GM12864 (cell line): ENCODE results near the gene ZFHX3.

ENCODE experiments used
- DNase-seq: peaks from one replicate; pipeline ENCODE4 v3.0.0-alpha.2; 2011; ENCODE audit warnings: low read depth
- H3K4me3 ChIP-seq: 2 replicates; pipeline ENCODE4 v1.5.1; 2011; ENCODE audit warnings: mild to moderate bottlenecking, low read depth, low read length, control low read depth
- TF ChIP-seq, protein P1 (sequence below): IDR thresholded peaks from 2 replicates; pipeline ENCODE4 v1.5.1; 2011; ENCODE audit warnings: low read depth, mild to moderate bottlenecking, moderate library complexity, low read length, control low read depth, inconsistent platforms; ENCODE audit errors: missing control alignments

The ZFHX3 gene

GRCh38 chr16:72833969-72834368 lies 214.0 kb downstream of the ZFHX3 start:
- no peak for DNase-seq
- no peak overlapping the region for H3K4me3 ChIP-seq
- TF ChIP-seq, protein P1, sequence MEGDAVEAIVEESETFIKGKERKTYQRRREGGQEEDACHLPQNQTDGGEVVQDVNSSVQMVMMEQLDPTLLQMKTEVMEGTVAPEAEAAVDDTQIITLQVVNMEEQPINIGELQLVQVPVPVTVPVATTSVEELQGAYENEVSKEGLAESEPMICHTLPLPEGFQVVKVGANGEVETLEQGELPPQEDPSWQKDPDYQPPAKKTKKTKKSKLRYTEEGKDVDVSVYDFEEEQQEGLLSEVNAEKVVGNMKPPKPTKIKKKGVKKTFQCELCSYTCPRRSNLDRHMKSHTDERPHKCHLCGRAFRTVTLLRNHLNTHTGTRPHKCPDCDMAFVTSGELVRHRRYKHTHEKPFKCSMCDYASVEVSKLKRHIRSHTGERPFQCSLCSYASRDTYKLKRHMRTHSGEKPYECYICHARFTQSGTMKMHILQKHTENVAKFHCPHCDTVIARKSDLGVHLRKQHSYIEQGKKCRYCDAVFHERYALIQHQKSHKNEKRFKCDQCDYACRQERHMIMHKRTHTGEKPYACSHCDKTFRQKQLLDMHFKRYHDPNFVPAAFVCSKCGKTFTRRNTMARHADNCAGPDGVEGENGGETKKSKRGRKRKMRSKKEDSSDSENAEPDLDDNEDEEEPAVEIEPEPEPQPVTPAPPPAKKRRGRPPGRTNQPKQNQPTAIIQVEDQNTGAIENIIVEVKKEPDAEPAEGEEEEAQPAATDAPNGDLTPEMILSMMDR = no peak

GRCh38 chr16:72833482-72833881 lies 214.4 kb downstream of the ZFHX3 start:
- DNase-seq = no peak
- no peak overlapping the region for H3K4me3 ChIP-seq
- TF ChIP-seq, protein P1 = no peak

DNA sequence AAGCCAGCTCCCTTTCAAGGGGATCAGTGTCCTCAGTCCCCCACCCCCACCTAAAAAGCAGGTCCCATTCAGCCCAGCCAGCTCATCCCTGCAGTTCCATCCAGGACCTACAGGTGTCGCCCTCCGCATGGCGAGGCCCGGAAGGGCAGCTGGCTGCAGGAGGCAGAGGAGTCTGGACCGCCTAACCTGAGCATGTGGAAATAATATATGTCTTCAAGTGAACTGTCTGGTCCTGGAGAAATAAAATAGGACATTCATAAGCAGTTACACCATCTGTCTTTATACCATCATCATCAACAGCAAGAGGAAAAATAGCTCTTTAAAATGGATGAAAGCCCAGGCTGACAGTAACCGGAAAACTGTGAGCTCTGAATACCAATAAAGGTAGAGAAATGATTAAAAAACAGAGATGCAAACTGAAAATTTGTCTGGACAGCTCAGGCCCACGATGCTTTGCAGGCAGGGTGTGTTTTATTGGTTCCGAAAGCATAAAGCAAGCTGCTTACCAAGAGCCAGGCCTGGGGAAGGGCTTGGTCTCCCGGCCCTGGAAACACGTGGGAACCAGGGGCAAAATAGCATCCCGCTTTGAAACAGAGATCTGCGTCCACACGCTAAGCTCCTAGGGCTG lies 215.2 kb downstream of the ZFHX3 start:
- H3K4me3 ChIP-seq = no peak overlapping the region
- TF ChIP-seq, protein P1 = peak; percentile 99
- DNase-seq = no peak

GRCh38 chr16:72829846-72830775 lies 217.8 kb downstream of the ZFHX3 start:
- DNase-seq = no peak
- TF ChIP-seq, protein P1 = no peak
- H3K4me3 ChIP-seq = no peak overlapping the region

GRCh38 chr16:72827866-72828265 lies 220.1 kb downstream of the ZFHX3 start:
- no peak for DNase-seq
- H3K4me3 ChIP-seq = no peak overlapping the region
- TF ChIP-seq, protein P1 = no peak

DNA sequence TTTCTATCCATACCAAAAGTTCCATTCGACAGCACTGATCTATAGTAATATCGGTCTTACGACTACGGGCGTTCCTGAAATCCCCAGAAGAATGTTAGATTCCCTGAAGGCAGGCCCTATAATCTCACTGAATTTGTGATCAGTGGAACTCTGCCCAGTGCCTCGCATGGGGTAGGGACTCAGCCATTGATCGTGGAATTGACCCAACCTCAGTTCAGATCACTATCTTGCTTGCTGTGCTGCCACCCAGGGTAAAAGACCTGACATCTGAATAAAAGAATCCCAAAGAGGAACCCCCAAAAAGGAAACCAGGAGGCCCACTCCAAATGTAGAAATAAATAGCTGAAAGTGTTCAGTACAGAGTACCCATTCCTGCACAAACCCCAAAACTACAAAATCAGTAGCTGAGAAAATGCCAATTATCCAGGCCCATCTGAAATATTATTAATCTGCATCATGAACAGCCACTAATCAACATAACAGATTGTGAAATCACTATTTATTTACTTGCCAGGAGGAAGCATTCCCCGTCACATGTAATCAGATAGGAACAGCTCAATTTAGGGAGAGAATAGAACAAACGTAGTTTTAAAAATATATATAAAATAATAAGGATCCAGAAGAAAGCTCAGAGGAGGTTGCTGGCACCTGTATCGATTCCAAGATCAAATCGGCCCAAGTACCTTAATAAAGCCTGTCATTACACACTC lies 221.9 kb downstream of the ZFHX3 start:
- no peak overlapping the region for H3K4me3 ChIP-seq
- DNase-seq = no peak
- TF ChIP-seq, protein P1 = no peak
